Astrocyte of the spinal cord (primary cell): ENCODE results near the gene RFT1.

Experiments
- DNase-seq: peaks from one replicate; pipeline ENCODE4 v3.0.0; 2011; ENCODE audit warnings: low read depth, low spot score
- H3K4me3 ChIP-seq: 2 replicates; pipeline ENCODE4 v1.5.1; 2011; ENCODE audit warnings: low read depth, mild to moderate bottlenecking, low read length, moderate library complexity
- in situ Hi-C: cut with HindIII; loops from 2 replicates; pipeline ENCODE4 v1.10.0; 2017; ENCODE audit warnings: low sequenced_read_pairs
- TF ChIP-seq, protein P1 (sequence below): IDR thresholded peaks from 2 replicates; pipeline ENCODE4 v1.5.1; 2012; ENCODE audit warnings: low read depth, mild to moderate bottlenecking, low read length, inconsistent platforms

The RFT1 gene

DNA sequence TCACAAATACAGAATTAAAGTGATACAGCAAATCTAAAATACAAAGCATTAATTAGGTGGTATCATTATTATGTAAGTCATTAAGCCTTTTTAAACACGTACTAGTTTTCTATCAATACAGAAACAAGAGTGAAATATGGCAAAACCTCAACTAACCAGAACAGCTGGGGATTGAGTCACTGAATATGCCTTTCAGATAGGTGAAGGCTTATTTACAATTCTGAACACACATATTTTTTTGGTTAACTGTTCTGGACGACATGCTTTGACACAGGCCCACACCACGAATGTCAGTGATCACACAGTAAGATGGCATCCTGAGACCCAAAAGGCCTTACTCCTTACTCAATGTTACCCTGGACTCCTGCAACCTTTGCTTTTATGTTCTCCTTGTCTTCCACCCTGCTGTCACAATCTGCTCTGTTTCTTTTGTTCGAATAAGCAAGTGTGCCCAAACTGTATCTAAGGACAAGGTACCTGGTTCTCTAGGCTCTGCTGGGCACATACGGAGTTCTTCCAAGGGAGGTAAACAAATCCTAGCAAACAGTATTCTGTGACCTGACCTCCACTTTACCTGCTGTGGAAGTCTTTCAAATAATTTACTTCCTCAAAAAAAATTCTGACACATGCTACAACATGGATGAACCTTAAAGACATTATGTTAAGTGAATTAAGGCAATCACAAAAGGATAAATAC, 91.4 kb downstream of the RFT1 start:
- no peak overlapping the region for H3K4me3 ChIP-seq
- in situ Hi-C loops = no loop called here
- TF ChIP-seq, protein P1, sequence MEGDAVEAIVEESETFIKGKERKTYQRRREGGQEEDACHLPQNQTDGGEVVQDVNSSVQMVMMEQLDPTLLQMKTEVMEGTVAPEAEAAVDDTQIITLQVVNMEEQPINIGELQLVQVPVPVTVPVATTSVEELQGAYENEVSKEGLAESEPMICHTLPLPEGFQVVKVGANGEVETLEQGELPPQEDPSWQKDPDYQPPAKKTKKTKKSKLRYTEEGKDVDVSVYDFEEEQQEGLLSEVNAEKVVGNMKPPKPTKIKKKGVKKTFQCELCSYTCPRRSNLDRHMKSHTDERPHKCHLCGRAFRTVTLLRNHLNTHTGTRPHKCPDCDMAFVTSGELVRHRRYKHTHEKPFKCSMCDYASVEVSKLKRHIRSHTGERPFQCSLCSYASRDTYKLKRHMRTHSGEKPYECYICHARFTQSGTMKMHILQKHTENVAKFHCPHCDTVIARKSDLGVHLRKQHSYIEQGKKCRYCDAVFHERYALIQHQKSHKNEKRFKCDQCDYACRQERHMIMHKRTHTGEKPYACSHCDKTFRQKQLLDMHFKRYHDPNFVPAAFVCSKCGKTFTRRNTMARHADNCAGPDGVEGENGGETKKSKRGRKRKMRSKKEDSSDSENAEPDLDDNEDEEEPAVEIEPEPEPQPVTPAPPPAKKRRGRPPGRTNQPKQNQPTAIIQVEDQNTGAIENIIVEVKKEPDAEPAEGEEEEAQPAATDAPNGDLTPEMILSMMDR = no peak
- no peak for DNase-seq
